ENCODE measurements around the gene SLC30A7. TPM values are rescaled to one million over a fixed set of nuclear protein-coding genes. Genes with fewer than 3 reads are reported as not detected.

The SLC30A7 gene
- polyA plus RNA-seq, 1 of the 3 experiments (the other 2 are of a cell fraction) = 4.0 TPM

GRCh38 chr1:100875228-100875627 is 20.7 kb upstream of the SLC30A7 start (continued):
- TF ChIP-seq ZBTB33 (IDR thresholded peaks at IDR 0.05; ENCODE audit: borderline replicate concordance, low read depth) (no peak), CTCF (IDR thresholded peaks at IDR 0.05) (no peak), ELF1 (IDR thresholded peaks at IDR 0.05) (no peak), RFX5 (IDR thresholded peaks at IDR 0.05; ENCODE audit: low read length) (no peak), POLR2AphosphoS5 (IDR thresholded peaks at IDR 0.05; ENCODE audit: low read depth, low read length) (no peak)

GRCh38 chr1:100876291-100876690 is 19.6 kb upstream of the SLC30A7 start:
- H3K27ac ChIP-seq (ENCODE audit: low read depth in 2 of 2, low read length in 1 of 2) = no peak overlapping the region
- peaks cover under 1% of the 10 kb centered on the region for H3F3A ChIP-seq (replicated peaks; ENCODE audit: insufficient read depth)
- ChIA-PET CTCF (interaction anchor here (0.7 to 12.0 kb wide), 4 partner anchors 8 to 417 kb away, joined by 3 to 263 read pairs (median 8); no protein-coding TSS in a partner anchor), POLR2A (no interaction called here)
- peaks cover 38 to 45% of the 10 kb centered on the region in 2 experiments for H3K36me3 ChIP-seq (replicated peaks in 1 of 2; ENCODE audit: control insufficient read depth in 1 of 2, insufficient read depth in 2 of 2, low read length in 1 of 2)
- no peaks in the 10 kb centered on the region for H3K4me1 ChIP-seq (ENCODE audit: control insufficient read depth in 1 of 2, insufficient read depth in 2 of 2, low read depth in 1 of 2, low read length in 1 of 2)
- H3K4me2 ChIP-seq = no peak overlapping the region
- H4K20me1 ChIP-seq (ENCODE audit: insufficient read depth) = no peaks in the 10 kb centered on the region
- no peak for DNase-seq
- no peak overlapping the region for H3K9ac ChIP-seq
- H3K9me3 ChIP-seq = no peaks in the 10 kb centered on the region
- no peaks in the 10 kb centered on the region for H3K9me2 ChIP-seq
- TF ChIP-seq TEAD4 (IDR thresholded peaks at IDR 0.05; ENCODE audit: borderline replicate concordance, insufficient read depth) (no peak), ELF1 (IDR thresholded peaks at IDR 0.05) (no peak), SMC3 (IDR thresholded peaks at IDR 0.05; ENCODE audit: low read depth, low read length) (no peak), TAF1 (IDR thresholded peaks at IDR 0.05; ENCODE audit: borderline replicate concordance, low read depth, low read length) (no peak), JUND (IDR thresholded peaks at IDR 0.05) (no peak), FOXJ3 (CRISPR knock-in tag; IDR thresholded peaks at IDR 0.05) (no peak), POLR2AphosphoS5 (IDR thresholded peaks at IDR 0.05; ENCODE audit: low read depth, low read length) (no peak), RXRA (IDR thresholded peaks at IDR 0.05; ENCODE audit: borderline replicate concordance, low read depth) (no peak), FOSL2 (IDR thresholded peaks at IDR 0.05; ENCODE audit: borderline replicate concordance, low read depth) (no peak), MAX (IDR thresholded peaks at IDR 0.05; ENCODE audit: low read depth) (no peak), GABPA (IDR thresholded peaks at IDR 0.05; ENCODE audit: low read depth) (no peak), PBX3 (IDR thresholded peaks at IDR 0.05) (no peak), USF1 (IDR thresholded peaks at IDR 0.05; ENCODE audit: borderline replicate concordance, low read depth) (no peak), RFX5 (IDR thresholded peaks at IDR 0.05; ENCODE audit: low read length) (no peak), MEF2A (IDR thresholded peaks at IDR 0.05; ENCODE audit: borderline replicate concordance, low read depth) (no peak), CTCF (IDR thresholded peaks at IDR 0.05) (no peak), NRF1 (IDR thresholded peaks at IDR 0.05; ENCODE audit: low read depth, low read length) (no peak), REST (IDR thresholded peaks at IDR 0.05; ENCODE audit: low read depth, low read length) (no peak), CHD2 (IDR thresholded peaks at IDR 0.05; ENCODE audit: low read length, partially characterized antibody) (no peak)
- H2AFZ ChIP-seq (ENCODE audit: low read depth) = no peak overlapping the region
- H3K27me3 ChIP-seq (ENCODE audit: insufficient read depth) = no peaks in the 10 kb centered on the region
- H3K79me2 ChIP-seq (ENCODE audit: insufficient read depth) = no peaks in the 10 kb centered on the region
- no peak overlapping the region for H3K4me3 ChIP-seq (ENCODE audit: low read depth in 2 of 2, low read length in 1 of 2)
